H1 (cell line): ENCODE data around the gene ARHGAP8. TPM values are rescaled to one million over a fixed set of nuclear protein-coding genes. Genes with fewer than 3 reads are reported as not detected.

Experiments used
- CTCF ChIA-PET: fragments of 300-600 bp; sonication (Branson Sonifier 250); formaldehyde crosslinking; loops from one replicate; lab custom pipeline; 2021; ENCODE audit not compliant: partially characterized antibody; lab: Charles Lee
- POLR2A ChIA-PET: fragments of 300-600 bp; sonication (Branson Sonifier 250); formaldehyde crosslinking; loops from one replicate; lab custom pipeline; 2021; ENCODE audit warnings: inconsistent platforms; ENCODE audit not compliant: partially characterized antibody; lab: Charles Lee
- DNase-seq, 2 experiments: peaks; one replicate each; pipeline versions ENCODE4 v3.0.0 to v3.0.0-alpha.2; 2010 to 2022; ENCODE audit warnings: low spot score in 2 of 2, low read depth in 1 of 2, mixed read lengths in 1 of 2
- FAIRE-seq: peaks from 2 replicates; lab custom pipeline; 2011; peaks lifted over from hg19 to GRCh38; lab: Jason Lieb, UNC
- H2AFZ ChIP-seq: 2 replicates; pipeline ENCODE4 v1.8.1; 2012; ENCODE audit warnings: low read length, inconsistent platforms
- H2AK5ac ChIP-seq: 2 replicates; pipeline ENCODE4 v1.6.1; 2013; ENCODE audit warnings: low read depth, low read length
- H2BK120ac ChIP-seq: replicated peaks from 2 replicates; pipeline ENCODE3; 2013; ENCODE audit warnings: low read depth, low read length, inconsistent platforms
- H2BK12ac ChIP-seq: 2 replicates; pipeline ENCODE4 v1.6.1; 2013; ENCODE audit warnings: low read depth, low read length
- H2BK15ac ChIP-seq: 2 replicates; pipeline ENCODE4 v1.6.1; 2013; ENCODE audit warnings: low read length
- H2BK20ac ChIP-seq: 2 replicates; pipeline ENCODE4 v1.6.1; 2013; ENCODE audit warnings: low read length
- H2BK5ac ChIP-seq: 2 replicates; pipeline ENCODE4 v1.6.1; 2013; ENCODE audit warnings: low read depth, low read length
- H3K14ac ChIP-seq: 2 replicates; pipeline ENCODE4 v1.6.1; 2013; ENCODE audit warnings: inconsistent platforms; ENCODE audit not compliant: insufficient read length
- H3K18ac ChIP-seq: 2 replicates; pipeline ENCODE4 v1.6.1; 2013; ENCODE audit warnings: low read length; ENCODE audit errors: extremely low read depth
- H3K23ac ChIP-seq: 2 replicates; pipeline ENCODE4 v1.6.1; 2013; ENCODE audit warnings: inconsistent platforms; ENCODE audit not compliant: insufficient read length
- H3K23me2 ChIP-seq: 2 replicates; pipeline ENCODE4 v1.6.1; 2013; ENCODE audit warnings: low read depth, low read length
- H3K27ac ChIP-seq: 2 replicates; pipeline ENCODE4 v1.6.1; 2011; ENCODE audit warnings: low read depth, low read length, inconsistent platforms
- H3K27me3 ChIP-seq, 4 experiments: replicated peaks in 1 of 4; 1 replicate in 1 of 4; 2 replicates in 3 of 4; pipeline versions ENCODE4 v1.6.1 to v1.8.1; 2011 to 2013; ENCODE audit warnings: low read length in 3 of 4, mild to moderate bottlenecking in 3 of 4, inconsistent platforms in 2 of 4, mixed read lengths in 2 of 4, moderate library complexity in 1 of 4; ENCODE audit not compliant: control insufficient read depth in 3 of 4, insufficient read depth in 3 of 4; ENCODE audit errors: extremely low read depth in 1 of 4
- H3K36me3 ChIP-seq, 4 experiments: 2 replicates each; pipeline versions ENCODE4 v1.6.1 to v1.8.1; 2011 to 2013; ENCODE audit warnings: mild to moderate bottlenecking in 4 of 4, low read length in 3 of 4, moderate library complexity in 2 of 4, control low read depth in 1 of 4, inconsistent platforms in 1 of 4; ENCODE audit not compliant: insufficient read depth in 4 of 4, control insufficient read depth in 2 of 4
- H3K4ac ChIP-seq: replicated peaks from 2 replicates; pipeline ENCODE3; 2013; ENCODE audit warnings: low read length, low read depth, mixed read lengths, inconsistent platforms; ENCODE audit not compliant: insufficient read length
- H3K4me1 ChIP-seq, 4 experiments: replicated peaks in 1 of 4; 1 replicate in 1 of 4; 2 replicates in 3 of 4; pipeline versions ENCODE4 v1.6.1 to v1.8.1; 2011 to 2013; ENCODE audit warnings: low read length in 3 of 4, inconsistent platforms in 2 of 4, mixed read lengths in 1 of 4; ENCODE audit not compliant: insufficient read depth in 4 of 4, control insufficient read depth in 3 of 4
- H3K4me2 ChIP-seq, 2 experiments: 2 replicates each; pipeline versions ENCODE4 v1.6.1 to v1.8.1; 2011 to 2013; ENCODE audit warnings: low read depth in 2 of 2, low read length in 2 of 2, control low read depth in 1 of 2, inconsistent platforms in 1 of 2, mild to moderate bottlenecking in 1 of 2; ENCODE audit not compliant: insufficient read depth in 1 of 2
- H3K4me3 ChIP-seq, 4 experiments: fragments of 200-600, 300-600 bp in 1 of 4; sonication (generic), shearing (Covaris generic), sonication (Bioruptor Twin) in 1 of 4; 2 replicates each; pipeline versions ENCODE4 v1.5.1 to v1.8.1; 2011 to 2016; ENCODE audit warnings: low read length in 4 of 4, low read depth in 3 of 4, control low read depth in 2 of 4, inconsistent platforms in 2 of 4, mild to moderate bottlenecking in 2 of 4, mixed read lengths in 1 of 4, moderate library complexity in 1 of 4; ENCODE audit not compliant: insufficient read depth in 2 of 4; ENCODE audit errors: extremely low read depth in 1 of 4
- H3K56ac ChIP-seq: replicated peaks from 2 replicates; pipeline ENCODE3; 2013; ENCODE audit warnings: low read depth, mild to moderate bottlenecking, mixed read lengths, low read length, inconsistent platforms; ENCODE audit not compliant: insufficient read length
- H3K79me1 ChIP-seq: 2 replicates; pipeline ENCODE4 v1.6.1; 2013; ENCODE audit warnings: low read depth, low read length, control low read depth
- H3K79me2 ChIP-seq, 2 experiments: 2 replicates each; pipeline versions ENCODE4 v1.6.1 to v1.8.1; 2012 to 2013; ENCODE audit warnings: low read length in 2 of 2, mild to moderate bottlenecking in 2 of 2, inconsistent platforms in 1 of 2; ENCODE audit not compliant: insufficient read depth in 2 of 2, control insufficient read depth in 1 of 2
- H3K9ac ChIP-seq, 4 experiments: replicated peaks in 1 of 4; 1 replicate in 1 of 4; 2 replicates in 3 of 4; pipeline versions ENCODE4 v1.6.1 to v1.8.1; 2011 to 2013; ENCODE audit warnings: low read depth in 3 of 4, low read length in 3 of 4, control low read depth in 2 of 4, mild to moderate bottlenecking in 2 of 4, moderate library complexity in 2 of 4, inconsistent platforms in 1 of 4; ENCODE audit errors: extremely low read depth in 1 of 4
- H3K9me3 ChIP-seq, 2 experiments: 2 replicates each; pipeline versions ENCODE4 v1.6.1 to v1.8.1; 2012 to 2013; ENCODE audit warnings: mild to moderate bottlenecking in 2 of 2, moderate library complexity in 2 of 2, control low read depth in 1 of 2, inconsistent platforms in 1 of 2, low read depth in 1 of 2, low read length in 1 of 2, mixed read lengths in 1 of 2; ENCODE audit not compliant: insufficient read depth in 2 of 2
- H4K20me1 ChIP-seq, 2 experiments: replicated peaks in 1 of 2; 2 replicates each; pipeline versions ENCODE3 to v1.8.1; 2011 to 2013; ENCODE audit warnings: inconsistent platforms in 2 of 2, low read length in 2 of 2, mild to moderate bottlenecking in 1 of 2; ENCODE audit not compliant: insufficient read depth in 2 of 2, control insufficient read depth in 1 of 2
- H4K5ac ChIP-seq: 2 replicates; pipeline ENCODE4 v1.6.1; 2013; ENCODE audit warnings: low read length, low read depth, mixed read lengths, inconsistent platforms; ENCODE audit not compliant: insufficient read length
- H4K8ac ChIP-seq: 2 replicates; pipeline ENCODE4 v1.8.0; 2013; ENCODE audit warnings: mild to moderate bottlenecking, moderate library complexity, low read length, inconsistent platforms; ENCODE audit not compliant: insufficient read depth; ENCODE audit errors: extremely low read depth
- H4K91ac ChIP-seq: replicated peaks from 2 replicates; pipeline ENCODE3; 2013; ENCODE audit warnings: low read length, mixed read lengths, inconsistent platforms; ENCODE audit not compliant: insufficient read length
- JUND ChIP-seq: IDR thresholded peaks from 2 replicates; pipeline ENCODE4 v1.6.1; 2011; ENCODE audit warnings: mild to moderate bottlenecking, improper control_type of control experiment, low read length
- POLR2AphosphoS5 ChIP-seq: IDR thresholded peaks from 2 replicates; pipeline ENCODE4 v1.6.1; 2011; ENCODE audit warnings: low read depth, low read length
- WGBS, 2 experiments: shearing (Covaris generic) in 1 of 2; methylation state at CpG; one replicate each; pipeline versions ENCODE4 v1.1.6 to v1.1.7; 2013 to 2015; ENCODE audit warnings: low lambda C conversion rate in 2 of 2, mixed read lengths in 2 of 2, inconsistent platforms in 1 of 2, low coverage in 1 of 2, missing lambda C conversion rate in 1 of 2; ENCODE audit not compliant: insufficient replicate concordance in 2 of 2, insufficient coverage in 1 of 2, insufficient read length in 1 of 2; ENCODE audit errors: extremely low coverage in 1 of 2, missing lambda C conversion rate in 1 of 2; 5-methylcytosine and 5-hydroxymethylcytosine counted together
- polyA plus RNA-seq, 7 experiments: library from polyadenylated mRNA; depleted of rRNA in 3 of 7; stranded (reverse) in 5 of 7; unstranded in 2 of 7; fragments of >200 nt in 5 of 7; fragments of 200-250 nt in 2 of 7; gene quantifications; 1 replicate in 5 of 7; 2 replicates in 1 of 7; 4 replicates in 1 of 7; pipeline versions ENCODE4 v1.2.1 to v1.2.3, GENCODE V29; 2011 to 2013; ENCODE audit warnings: missing spikeins in 2 of 7, mixed read lengths in 2 of 7
- total RNA-seq: library from RNA; stranded (reverse); fragmentation: NEBNext Ultra II Directional; extraction: Animal tissue kit (Norgen Biotek cat#: 25700); gene quantifications from 2 replicates; pipeline ENCODE4 v1.2.1, GENCODE V29; 2021

The ARHGAP8 gene
- total and polyA plus RNA-seq, 2 of the 8 experiments (the other 6 are each of a cell fraction or from before 2014, with no cell fraction given): 35.6 to 47.7 TPM

DNA sequence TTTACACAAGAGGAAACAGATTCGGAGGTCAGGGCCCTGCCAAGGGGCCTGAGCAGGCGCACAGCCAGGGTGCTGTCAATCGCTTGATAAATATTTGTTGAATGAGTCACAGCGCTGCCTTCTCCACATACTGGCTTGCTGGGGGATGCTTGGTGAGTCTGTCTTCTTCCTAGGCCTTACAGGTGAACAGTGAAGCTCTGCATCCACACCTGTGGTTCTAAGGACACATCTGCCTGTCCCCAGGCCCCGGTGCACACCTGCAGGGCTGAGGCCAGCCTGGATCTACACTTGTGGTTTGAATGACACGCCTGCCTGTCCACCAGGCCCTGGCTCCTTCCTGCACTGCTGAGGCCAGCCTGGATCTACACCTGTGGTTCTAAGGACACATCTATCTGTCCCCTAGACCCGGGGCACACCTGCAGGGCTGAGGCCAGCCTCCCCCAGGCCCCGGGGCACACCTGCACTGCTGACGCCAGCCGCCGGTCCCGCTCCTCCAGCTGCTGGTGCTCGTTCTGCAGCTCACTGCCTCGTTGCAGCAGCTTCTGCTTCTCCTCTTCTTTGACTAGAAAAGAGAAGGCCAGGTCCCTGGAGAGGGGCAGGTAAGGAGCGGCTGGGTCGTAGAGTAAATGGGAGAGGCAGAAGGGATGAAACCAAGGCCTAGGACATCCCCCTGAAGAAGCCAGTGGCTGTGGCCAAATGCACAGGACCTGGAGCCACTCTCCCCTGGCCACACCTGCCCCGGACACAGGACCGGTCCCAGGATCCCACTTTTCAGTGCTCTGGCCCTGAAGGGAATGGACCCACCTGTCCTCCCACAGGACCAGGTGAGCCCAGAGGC lies 132.8 kb downstream of the ARHGAP8 start:
- no peak overlapping the region for H3K14ac ChIP-seq
- CTCF ChIA-PET: interaction anchor here (1.0 kb wide), 1 partner anchor 33 kb away, joined by 3 read pairs; no protein-coding TSS in a partner anchor
- H3K23me2 ChIP-seq: peaks cover 8% of the 10 kb centered on the region; the same call in 1 of the 2 replicates
- no peak overlapping the region for H2BK12ac ChIP-seq
- no peak overlapping the region for H3K23ac ChIP-seq
- no peak overlapping the region for H2BK120ac ChIP-seq
- H3K56ac ChIP-seq: peak overlapping the region; percentile 17
- H2AFZ ChIP-seq: no peak overlapping the region
- H2BK20ac ChIP-seq: no peak overlapping the region
- no peaks in the 10 kb centered on the region; a peak in 1 of 7 replicates for H3K27me3 ChIP-seq
- POLR2A ChIA-PET: no interaction called here
- H3K79me2 ChIP-seq: no peaks in the 10 kb centered on the region
- no peak overlapping the region for H2BK5ac ChIP-seq
- H3K79me1 ChIP-seq: no peaks in the 10 kb centered on the region
- no peak overlapping the region for H3K9ac ChIP-seq
- no peak overlapping the region for H4K91ac ChIP-seq
- FAIRE-seq: no peak
- H3K4me2 ChIP-seq: no peak overlapping the region
- H4K5ac ChIP-seq: no peak overlapping the region
- DNase-seq: no peak
- H4K20me1 ChIP-seq: peaks cover 0 to 8% of the 10 kb centered on the region in 2 experiments
- no peak overlapping the region for H2BK15ac ChIP-seq
- no peak overlapping the region for H3K4ac ChIP-seq
- peaks cover 0 to 13% (median 9%) of the 10 kb centered on the region in 4 experiments; a peak in 5 of 7 replicates for H3K4me1 ChIP-seq
- WGBS, 2 experiments: 93% methylated on average over 18 of the region's 18 CpGs; no CpG with 5 or more reads in 1 of the 2 experiments
- no peak overlapping the region for H2AK5ac ChIP-seq
- no peak overlapping the region for H3K18ac ChIP-seq
- H3K36me3 ChIP-seq: peaks cover 8 to 28% (median 21%) of the 10 kb centered on the region in 4 experiments; a peak in 7 of 8 replicates
- no peak for TF ChIP-seq JUND
- 0 out of 2 replicates have a peak, but pooled peaks have one; percentile 6 for TF ChIP-seq POLR2AphosphoS5
- H4K8ac ChIP-seq: no peak overlapping the region
- H3K9me3 ChIP-seq: no peaks in the 10 kb centered on the region; a peak in 1 of 4 replicates
- 0 out of 2 replicates have a peak overlapping the region, but pooled peaks have one; percentile 25 for H3K27ac ChIP-seq
- no peak overlapping the region for H3K4me3 ChIP-seq
